ENCODE data around the gene CYB5B. TPM values are rescaled to one million over a fixed set of nuclear protein-coding genes. Genes with fewer than 3 reads are reported as not detected.
A peak's percentile ranks its signal among the peaks of the same experiment; 100 is the strongest.
"Not testable (repeated sequence)": the region's sequence is repeated elsewhere in the genome, so short reads cannot be mapped to it uniquely, and the experiment has no call there.

The CYB5B gene
- total RNA-seq, 5 donors from 2014 or later (not counting 1 experiment from before 2014, with no cell fraction given), result 42.9 to 62.0 (median 54.4) TPM

- no peak for DNase-seq
- peaks cover 35% of the 10 kb centered on the region for H3K36me3 Mint-ChIP-seq
- Histone ChIP-seq H3K27me3 (replicated peaks in 1 of 2; ENCODE audit: control insufficient read depth in 2 of 2, extremely low read depth in 1 of 2, insufficient read depth in 2 of 2, low read length in 1 of 2) (no peaks in the 10 kb centered on the region), H3K4me1 (ENCODE audit: control insufficient read depth in 1 of 2, extremely low read depth in 1 of 2, insufficient read depth in 2 of 2, low read length in 2 of 2) (peaks cover 0 to 3% of the 10 kb centered on the region in 2 experiments), H3K4me3 (ENCODE audit: control insufficient read depth in 1 of 2, extremely low read depth in 1 of 2, low read length in 1 of 2) (no peak overlapping the region), H3K9me3 (no peaks in the 10 kb centered on the region), H3K27ac (ENCODE audit: low read length) (no peak overlapping the region), H3K36me3 (ENCODE audit: control insufficient read depth in 2 of 2, extremely low read depth in 1 of 2, insufficient read depth in 1 of 2, low read length in 1 of 2) (peaks cover 0 to 26% of the 10 kb centered on the region in 2 donors)
- peaks cover 70 to 77% (median 71%) of the 10 kb centered on the region in 3 donors for H3K4me1 Mint-ChIP-seq
- no peaks in the 10 kb centered on the region for H3K27me3 Mint-ChIP-seq
- H3K9me3 Mint-ChIP-seq, result no peaks in the 10 kb centered on the region
- no peak for ATAC-seq (replicated peaks in 1 of 4)
- CTCF ChIA-PET, result no interaction called here
- 97% methylated on average over 3 of the region's 7 CpGs for WGBS (ENCODE audit: insufficient coverage)
- POLR2A ChIA-PET, result no interaction called here
- peak overlapping the region; percentile 53 for H3K27ac Mint-ChIP-seq
- no peak overlapping the region for H3K4me3 Mint-ChIP-seq
Observed at GRCh38 chr16:69435977-69436820, 11.8 kb downstream of the CYB5B start.

GRCh38 chr16:69436896-69437295, 12.5 kb downstream of the CYB5B start:
- H3K27me3 ChIP-seq (replicated peaks in 1 of 2; ENCODE audit: control insufficient read depth in 2 of 2, extremely low read depth in 1 of 2, insufficient read depth in 2 of 2, low read length in 1 of 2), result no peaks in the 10 kb centered on the region
- H3K4me1 Mint-ChIP-seq, result peaks cover 71 to 79% (median 73%) of the 10 kb centered on the region in 3 donors
- H3K36me3 Mint-ChIP-seq, result peaks cover 35% of the 10 kb centered on the region
- DNase-seq (no peak), ATAC-seq (replicated peaks in 1 of 4) (no peak)
- H3K9me3 ChIP-seq, result no peaks in the 10 kb centered on the region
- H3K27me3 Mint-ChIP-seq, result no peaks in the 10 kb centered on the region
- no peak overlapping the region for H3K4me3 Mint-ChIP-seq
- H3K9me3 Mint-ChIP-seq, result no peaks in the 10 kb centered on the region
- H3K4me1 ChIP-seq (ENCODE audit: control insufficient read depth in 1 of 2, extremely low read depth in 1 of 2, insufficient read depth in 2 of 2, low read length in 2 of 2), result peaks cover 0 to 3% of the 10 kb centered on the region in 2 experiments
- peak overlapping the region; percentile 53 for H3K27ac Mint-ChIP-seq
- no peak overlapping the region for H3K27ac ChIP-seq (ENCODE audit: low read length)
- H3K36me3 ChIP-seq (ENCODE audit: control insufficient read depth in 2 of 2, extremely low read depth in 1 of 2, insufficient read depth in 1 of 2, low read length in 1 of 2), result peaks cover 0 to 19% of the 10 kb centered on the region in 2 donors
- H3K4me3 ChIP-seq (ENCODE audit: control insufficient read depth in 1 of 2, extremely low read depth in 1 of 2, low read length in 1 of 2), result no peak overlapping the region
- no CpG with 5 or more reads among the region's 2 CpGs for WGBS (ENCODE audit: insufficient coverage)
- ChIA-PET CTCF (no interaction called here), POLR2A (interaction anchor here in 1 of 2 donors (0.5 kb wide), 1 partner anchor 307 kb away, joined by 11 read pairs; no protein-coding TSS in a partner anchor)

GRCh38 chr16:69438465-69438864, 14.0 kb downstream of the CYB5B start:
- Mint-ChIP-seq H3K36me3 (peaks cover 27% of the 10 kb centered on the region), H3K4me1 (peaks cover 66 to 74% (median 69%) of the 10 kb centered on the region in 3 donors), H3K27me3 (no peaks in the 10 kb centered on the region), H3K4me3 (no peak overlapping the region), H3K27ac (peak overlapping the region; percentile 34 to 83), H3K9me3 (no peaks in the 10 kb centered on the region)
- ChIA-PET POLR2A (interaction anchor here (0.6 to 0.7 kb wide), 3 partner anchors 13 to 316 kb away, joined by 3 to 5 read pairs (median 3); no protein-coding TSS in a partner anchor), CTCF (interaction anchor here in 1 of 2 donors (0.6 kb wide), 2 partner anchors 9 to 215 kb away, joined by 3 to 5 read pairs; no protein-coding TSS in a partner anchor)
- WGBS (ENCODE audit: insufficient coverage), result no CpG with 5 or more reads among the region's 3 CpGs
- Histone ChIP-seq H3K27ac (ENCODE audit: low read length) (no peak overlapping the region), H3K27me3 (replicated peaks in 1 of 2; ENCODE audit: control insufficient read depth in 2 of 2, extremely low read depth in 1 of 2, insufficient read depth in 2 of 2, low read length in 1 of 2) (no peaks in the 10 kb centered on the region), H3K4me3 (ENCODE audit: control insufficient read depth in 1 of 2, extremely low read depth in 1 of 2, low read length in 1 of 2) (no peak overlapping the region), H3K36me3 (ENCODE audit: control insufficient read depth in 2 of 2, extremely low read depth in 1 of 2, insufficient read depth in 1 of 2, low read length in 1 of 2) (peaks cover 0 to 5% of the 10 kb centered on the region in 2 donors), H3K9me3 (no peaks in the 10 kb centered on the region), H3K4me1 (ENCODE audit: control insufficient read depth in 1 of 2, extremely low read depth in 1 of 2, insufficient read depth in 2 of 2, low read length in 2 of 2) (peaks cover 0 to 7% of the 10 kb centered on the region in 2 experiments)
- DNase-seq (no peak), ATAC-seq (replicated peaks in 1 of 4) (no peak)

GRCh38 chr16:69440250-69440649, 15.8 kb downstream of the CYB5B start:
- ChIA-PET CTCF (no interaction called here), POLR2A (no interaction called here)

GRCh38 chr16:69441030-69441429, 16.6 kb downstream of the CYB5B start:
- H3K4me3 Mint-ChIP-seq; H3K27me3 ChIP-seq (replicated peaks in 1 of 2; ENCODE audit: control insufficient read depth in 2 of 2, extremely low read depth in 1 of 2, insufficient read depth in 2 of 2, low read length in 1 of 2); DNase-seq; CTCF ChIA-PET; H3K9me3 Mint-ChIP-seq; H3K4me3 ChIP-seq (ENCODE audit: control insufficient read depth in 1 of 2, extremely low read depth in 1 of 2, low read length in 1 of 2); ATAC-seq (replicated peaks in 1 of 4); H3K27me3 Mint-ChIP-seq; H3K36me3 ChIP-seq (ENCODE audit: control insufficient read depth in 2 of 2, extremely low read depth in 1 of 2, insufficient read depth in 1 of 2, low read length in 1 of 2); H3K9me3 ChIP-seq; H3K27ac ChIP-seq (ENCODE audit: low read length): not testable (repeated sequence)
- peaks cover 9 to 15% of the 10 kb centered on the region in 2 experiments for H3K4me1 ChIP-seq (ENCODE audit: control insufficient read depth in 1 of 2, extremely low read depth in 1 of 2, insufficient read depth in 2 of 2, low read length in 2 of 2)
- Mint-ChIP-seq H3K27ac (peak overlapping the region; percentile 39 to 78), H3K4me1 (peaks cover 63 to 67% (median 66%) of the 10 kb centered on the region in 3 donors), H3K36me3 (peaks cover 19% of the 10 kb centered on the region)
- POLR2A ChIA-PET, result interaction anchor here (0.6 to 0.7 kb wide), 3 partner anchors 37 to 211 kb away, joined by 4 to 11 read pairs (median 6); no protein-coding TSS in a partner anchor
- 100% methylated on average over 3 of the region's 7 CpGs for WGBS (ENCODE audit: insufficient coverage)

More at GRCh38 chr16:69440250-69440649, 15.8 kb downstream of the CYB5B start:
- ATAC-seq (replicated peaks in 1 of 4) (no peak), DNase-seq (no peak)
- no peaks in the 10 kb centered on the region for H3K9me3 Mint-ChIP-seq
- Histone ChIP-seq H3K27me3 (replicated peaks in 1 of 2; ENCODE audit: control insufficient read depth in 2 of 2, extremely low read depth in 1 of 2, insufficient read depth in 2 of 2, low read length in 1 of 2) (no peaks in the 10 kb centered on the region), H3K9me3 (no peaks in the 10 kb centered on the region), H3K27ac (ENCODE audit: low read length) (peak overlapping the region; percentile 14), H3K4me3 (ENCODE audit: control insufficient read depth in 1 of 2, extremely low read depth in 1 of 2, low read length in 1 of 2) (no peak overlapping the region), H3K36me3 (ENCODE audit: control insufficient read depth in 2 of 2, extremely low read depth in 1 of 2, insufficient read depth in 1 of 2, low read length in 1 of 2) (peaks cover 0 to 2% of the 10 kb centered on the region in 2 donors), H3K4me1 (ENCODE audit: control insufficient read depth in 1 of 2, extremely low read depth in 1 of 2, insufficient read depth in 2 of 2, low read length in 2 of 2) (peaks cover 9 to 15% of the 10 kb centered on the region in 2 experiments)
- peak overlapping the region; percentile 2 to 78 for H3K27ac Mint-ChIP-seq
- H3K4me1 Mint-ChIP-seq, result peaks cover 66 to 73% (median 70%) of the 10 kb centered on the region in 3 donors
- H3K36me3 Mint-ChIP-seq, result peaks cover 19% of the 10 kb centered on the region
- H3K4me3 Mint-ChIP-seq, result no peak overlapping the region
- no peaks in the 10 kb centered on the region for H3K27me3 Mint-ChIP-seq
- WGBS (ENCODE audit: insufficient coverage), result no CpG with 5 or more reads among the region's 1 CpG

- Histone ChIP-seq H3K36me3 (ENCODE audit: control insufficient read depth in 2 of 2, extremely low read depth in 1 of 2, insufficient read depth in 1 of 2, low read length in 1 of 2) (peaks cover 0 to 22% of the 10 kb centered on the region in 2 donors), H3K4me1 (ENCODE audit: control insufficient read depth in 1 of 2, extremely low read depth in 1 of 2, insufficient read depth in 2 of 2, low read length in 2 of 2) (peaks cover 9 to 15% of the 10 kb centered on the region in 2 experiments), H3K27me3 (replicated peaks in 1 of 2; ENCODE audit: control insufficient read depth in 2 of 2, extremely low read depth in 1 of 2, insufficient read depth in 2 of 2, low read length in 1 of 2) (no peaks in the 10 kb centered on the region), H3K27ac (ENCODE audit: low read length) (peak overlapping the region; percentile 78), H3K4me3 (ENCODE audit: control insufficient read depth in 1 of 2, extremely low read depth in 1 of 2, low read length in 1 of 2) (peak overlapping the region; percentile 15 to 28), H3K9me3 (no peaks in the 10 kb centered on the region)
- 33% methylated on average over 8 of the region's 12 CpGs for WGBS (ENCODE audit: insufficient coverage)
- H3K27ac Mint-ChIP-seq, result peak overlapping the region; percentile 98 to 99
- H3K27me3 Mint-ChIP-seq, result no peaks in the 10 kb centered on the region
- no peaks in the 10 kb centered on the region for H3K9me3 Mint-ChIP-seq
- ChIA-PET POLR2A (interaction anchor here (0.5 to 1.1 kb wide), 2 partner anchors 19 to 122 kb away, joined by 3 to 6 read pairs; partner anchors contain the start of gene CYB5B (in 1 of the 2)), CTCF (interaction anchor here in 1 of 2 donors (1.2 kb wide), 1 partner anchor 19 kb away, joined by 3 read pairs; the partner anchor contains the start of gene CYB5B)
- ATAC-seq (replicated peaks in 1 of 4) (peak; percentile 63 to 83 (median 80)), DNase-seq (peak in 22 of 35 experiments; percentile 8 to 61 (median 27))
- H3K4me1 Mint-ChIP-seq, result peaks cover 41 to 44% (median 43%) of the 10 kb centered on the region in 3 donors
- H3K36me3 Mint-ChIP-seq, result peaks cover 27% of the 10 kb centered on the region
- H3K4me3 Mint-ChIP-seq, result peak overlapping the region; percentile 80 to 82 (median 81)
Observed at GRCh38 chr16:69443927-69444631, 19.7 kb downstream of the CYB5B start.
